ENCODE data around the gene DCP2.
"Not testable (repeated sequence)": the region's sequence is repeated elsewhere in the genome, so short reads cannot be mapped to it uniquely, and the experiment has no call there.

The DCP2 gene

DNA sequence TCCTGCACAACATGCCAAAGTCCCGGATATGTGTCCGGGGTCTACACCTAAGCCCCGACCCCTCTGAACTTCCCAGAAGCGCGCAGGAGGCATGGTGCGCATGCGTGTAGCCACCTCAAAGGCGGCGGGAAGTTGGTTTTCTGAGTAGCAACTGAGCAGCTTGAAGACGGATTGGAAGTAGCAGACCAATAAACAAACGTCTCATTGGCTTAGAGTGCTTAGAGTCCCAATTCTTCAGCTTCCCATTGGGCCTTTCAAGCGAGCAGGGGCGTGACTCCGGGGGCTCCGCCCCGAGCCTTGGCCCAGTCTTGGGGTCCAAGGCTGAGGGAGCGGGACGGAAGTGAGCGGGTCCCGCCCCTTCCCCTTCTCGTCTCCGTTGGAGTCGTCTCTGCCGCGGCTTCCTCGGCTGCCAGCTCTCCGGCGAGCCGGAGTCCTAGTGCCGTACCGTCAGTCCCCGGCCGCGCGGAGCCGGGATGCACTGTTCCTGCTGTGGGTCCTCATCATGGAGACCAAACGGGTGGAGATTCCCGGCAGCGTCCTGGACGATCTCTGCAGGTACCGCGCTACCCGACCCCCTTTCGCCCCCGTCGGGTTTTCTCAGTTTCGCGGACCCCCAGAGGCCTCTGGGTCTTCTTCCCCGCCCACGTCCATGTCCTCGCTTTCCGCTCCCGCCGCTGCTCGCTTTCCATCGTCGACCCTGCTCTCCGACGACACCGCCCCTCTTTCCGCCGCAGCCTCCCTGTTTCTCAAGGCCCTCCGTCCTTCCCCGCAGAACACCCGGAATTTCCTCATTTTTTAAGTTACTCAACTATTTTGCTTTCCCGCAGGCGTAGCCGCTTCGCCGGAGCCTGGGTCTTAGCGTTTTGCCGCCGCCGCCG, at the start of gene DCP2:
Gene DCP2, plus strand, starts transcription at position 367 of the 878 bp plus-strand sequence. Its CDS starts 136 bp downstream, at position 503.
- DNase-seq (ENCODE audit: low spot score) = peak; percentile 98

DNA sequence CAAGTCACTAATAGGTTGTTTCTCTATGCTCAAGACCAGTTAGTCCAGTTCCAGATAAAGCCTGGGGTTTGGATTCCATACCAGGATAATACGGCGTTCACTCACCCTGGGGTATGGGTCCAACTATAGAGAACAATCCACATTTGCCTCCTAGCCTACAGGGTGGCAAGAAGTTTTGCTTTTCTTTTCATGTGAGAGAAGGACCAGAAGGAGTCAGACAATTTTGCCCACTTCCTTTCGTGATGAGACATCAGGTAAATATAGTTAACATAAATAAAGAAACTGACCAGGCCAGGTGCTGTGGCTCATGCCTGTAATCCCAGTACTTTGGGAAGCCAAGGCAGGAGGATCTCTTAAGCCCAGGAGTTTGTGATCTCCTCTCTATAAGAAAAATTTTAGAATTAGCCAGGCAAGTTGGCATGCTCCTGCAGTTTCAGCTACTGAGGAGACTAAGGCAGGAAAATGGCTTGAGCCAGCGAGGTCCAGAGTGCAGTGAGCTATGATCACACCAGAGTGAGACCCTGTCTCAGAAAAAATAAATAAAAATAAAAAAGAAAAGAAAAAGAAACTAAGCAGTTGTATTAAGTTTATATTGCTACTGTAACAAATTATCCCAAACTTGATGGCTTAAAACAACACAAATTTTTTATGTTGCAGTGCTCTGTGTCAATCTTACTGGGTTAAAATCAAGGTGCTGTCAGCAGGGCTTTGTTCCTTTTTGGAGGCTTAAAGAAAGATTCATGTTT, 47.1 kb upstream of the DCP2 start:
- DNase-seq (ENCODE audit: low spot score) = no peak

- DNase-seq (ENCODE audit: low spot score) = peak; percentile 34
Measured at GRCh38 chr5:112930082-112930344, 46.6 kb upstream of the DCP2 start.

DNA sequence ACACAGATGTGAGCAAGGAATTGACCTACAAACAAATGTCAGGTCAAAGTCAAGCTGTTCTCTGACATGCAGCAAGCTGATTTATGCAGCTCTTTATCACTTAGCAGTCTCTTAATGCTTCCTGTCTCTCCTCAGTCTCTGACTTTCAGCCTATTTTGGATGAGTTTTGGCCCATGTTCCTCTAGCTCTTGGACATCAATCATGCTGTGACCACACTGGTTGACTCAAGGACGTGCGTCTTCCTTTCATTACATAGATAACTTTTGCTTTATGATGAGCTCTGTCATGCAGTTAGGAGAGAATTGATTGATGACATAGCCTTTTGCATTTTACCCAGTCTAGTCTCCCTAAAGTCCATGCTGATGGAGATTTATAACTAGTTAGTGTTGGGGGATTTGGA, 45.1 kb upstream of the DCP2 start:
- DNase-seq (ENCODE audit: low spot score) = no peak

GRCh38 chr5:112933105-112933504, 43.5 kb upstream of the DCP2 start:
- DNase-seq (ENCODE audit: low spot score) = no peak

GRCh38 chr5:112933651-112934365, 42.8 kb upstream of the DCP2 start:
- no peak for DNase-seq (ENCODE audit: low spot score)

- no peak for DNase-seq (ENCODE audit: low spot score)
Measured at GRCh38 chr5:112934366-112934663, 42.3 kb upstream of the DCP2 start.

- no peak for DNase-seq (ENCODE audit: low spot score)
Measured at GRCh38 chr5:112935675-112936074, 40.9 kb upstream of the DCP2 start.

DNA sequence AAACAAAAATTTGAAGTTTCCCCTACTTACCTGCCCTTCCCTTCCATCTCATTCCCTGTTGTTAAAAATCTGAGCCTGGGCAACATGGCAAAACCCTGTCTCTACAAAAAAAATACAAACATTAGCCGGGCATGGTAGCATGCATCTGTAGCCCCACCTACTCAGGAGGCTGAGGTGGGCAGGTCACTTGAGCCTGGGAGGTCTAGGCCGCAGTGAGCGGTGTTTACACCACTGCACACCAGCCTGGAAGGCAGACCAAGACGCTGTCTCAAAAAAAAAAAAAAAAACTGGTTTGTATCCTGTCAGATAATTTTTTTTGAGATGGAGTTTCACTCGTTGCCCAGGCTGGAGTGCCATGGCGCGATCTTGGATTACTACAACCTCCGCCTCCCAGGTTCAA, 38.3 kb upstream of the DCP2 start:
- no peak for DNase-seq (ENCODE audit: low spot score)

DNA sequence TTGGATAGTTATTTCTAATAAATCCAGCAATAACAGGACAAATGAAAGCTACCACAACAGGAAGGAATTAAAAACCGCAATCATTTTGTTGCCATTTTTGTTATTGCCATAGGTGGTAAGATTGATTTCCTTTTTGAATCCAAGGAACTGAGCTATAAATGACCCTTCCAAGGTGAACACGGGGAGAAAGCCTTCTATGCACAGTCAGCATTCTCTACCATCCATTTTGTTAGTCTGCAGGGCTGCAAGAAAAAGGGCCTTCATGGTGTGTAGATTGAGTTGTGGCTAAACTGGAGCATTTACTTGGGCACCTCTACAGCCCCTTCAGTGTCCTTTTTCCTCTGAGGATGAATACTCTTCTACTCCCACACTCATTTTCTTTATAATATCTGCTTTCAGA, 35.9 kb upstream of the DCP2 start:
- no peak for DNase-seq (ENCODE audit: low spot score)

- no peak for DNase-seq (ENCODE audit: low spot score)
Measured at GRCh38 chr5:112948458-112948857, 28.1 kb upstream of the DCP2 start.

GRCh38 chr5:112951124-112951702, 25.4 kb upstream of the DCP2 start:
- no peak for DNase-seq (ENCODE audit: low spot score)

- no peak for DNase-seq (ENCODE audit: low spot score)
Measured at GRCh38 chr5:112956606-112957005, 20.0 kb upstream of the DCP2 start.

GRCh38 chr5:112957036-112957808, 19.4 kb upstream of the DCP2 start:
- DNase-seq (ENCODE audit: low spot score) = no peak

DNA sequence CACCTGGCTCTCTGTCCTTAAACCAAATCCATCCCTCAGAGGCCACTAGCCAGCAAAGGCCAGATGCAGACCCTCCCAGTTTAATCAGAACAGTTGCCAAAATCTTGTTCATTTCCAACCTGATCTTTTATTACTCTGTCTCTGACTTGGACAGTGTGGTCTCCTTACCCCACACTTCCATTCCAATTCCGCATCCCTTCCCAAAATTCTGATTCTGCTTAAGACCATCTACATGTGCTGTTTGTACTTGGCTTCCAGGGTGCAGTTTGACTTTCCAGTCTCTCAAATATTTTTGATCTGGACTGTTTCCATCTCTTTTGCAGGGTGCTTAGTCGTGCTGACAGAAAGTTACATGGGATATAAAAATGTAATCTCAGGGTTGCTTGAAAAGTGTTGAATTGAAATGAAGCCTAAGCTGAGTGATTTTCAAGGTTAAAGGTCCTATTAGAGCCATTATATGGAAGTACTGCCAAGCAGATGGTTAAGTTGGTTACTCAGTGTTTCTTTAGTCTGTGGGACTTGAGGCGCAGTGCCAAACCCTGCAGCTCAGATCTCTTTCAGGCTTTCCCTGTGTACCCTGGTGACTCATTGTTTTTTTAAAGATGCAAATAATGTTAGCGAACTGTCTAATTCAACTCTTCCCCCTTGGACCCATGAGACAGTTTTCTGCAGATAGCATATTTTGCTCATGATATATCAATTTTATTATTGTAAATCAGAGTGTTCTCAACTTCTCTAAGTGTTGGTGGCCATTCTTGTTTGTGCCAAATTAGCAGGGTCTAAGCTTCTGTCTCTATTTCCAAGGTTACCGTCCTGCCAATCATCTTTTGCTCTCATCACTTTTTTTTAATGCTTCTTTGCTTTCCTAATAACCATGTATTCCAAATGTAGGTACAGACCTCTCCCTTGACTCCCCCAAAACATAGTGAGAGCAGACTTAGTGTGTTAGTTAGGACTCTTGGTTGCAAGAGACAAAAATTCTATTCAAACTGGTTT, 18.2 kb upstream of the DCP2 start:
- DNase-seq (ENCODE audit: low spot score) = peak; percentile 39

GRCh38 chr5:112959872-112960271, 16.7 kb upstream of the DCP2 start:
- DNase-seq (ENCODE audit: low spot score) = not testable (repeated sequence)

GRCh38 chr5:112960315-112960714, 16.3 kb upstream of the DCP2 start:
- DNase-seq (ENCODE audit: low spot score) = no peak

- DNase-seq (ENCODE audit: low spot score) = no peak
Measured at GRCh38 chr5:112960863-112961504, 15.6 kb upstream of the DCP2 start.

DNA sequence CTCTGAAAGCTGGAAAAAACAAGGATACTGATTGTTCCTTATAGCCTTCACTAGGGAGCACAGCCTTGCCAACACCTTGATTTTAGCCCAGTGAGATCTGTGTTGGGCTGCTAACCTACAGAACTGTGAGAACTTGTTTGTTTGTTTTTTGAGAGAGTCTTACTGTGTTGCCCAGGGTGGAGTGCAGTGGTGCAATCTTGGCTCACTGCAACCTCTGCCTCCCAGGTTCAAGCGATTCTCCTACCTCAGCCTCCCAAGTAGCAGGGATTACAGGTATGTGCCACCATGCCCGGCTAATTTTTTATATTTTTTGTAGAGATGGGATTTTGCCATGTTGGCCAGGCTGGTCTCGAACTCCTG, 13.2 kb upstream of the DCP2 start:
- DNase-seq (ENCODE audit: low spot score) = not testable (repeated sequence)

- DNase-seq (ENCODE audit: low spot score) = no peak
Measured at GRCh38 chr5:112965733-112966306, 10.8 kb upstream of the DCP2 start.
